HepG2 (cell line): Measurements from ENCODE around the gene CYP2J2. TPM values are rescaled to one million over a fixed set of nuclear protein-coding genes. Genes with fewer than 3 reads are reported as not detected.

Experiments used
- ATAC-seq: fragments of 200-7000 bp; cut with Tn5 transposase; 3 replicates; pipeline ENCODE4 v1.9.1; 2020; ENCODE audit warnings: mild to moderate bottlenecking, moderate library complexity
- BruUV-seq: library from RNA; stranded (reverse); fragments of 400-500 nt; replicated peaks from 2 replicates; lab custom pipeline; 2021; lab: Mats Ljungman, UMichigan
- CTCF ChIA-PET: fragments of 300-600 bp; formaldehyde crosslinking; extraction: SDS; loops from one replicate; lab custom pipeline; 2021; ENCODE audit warnings: low total read pairs, inconsistent platforms, low intra/inter-chr PET ratio; lab: Yijun Ruan, JAX
- POLR2A ChIA-PET: fragments of 350-600 bp; sonication (Branson Sonifier 250); formaldehyde crosslinking; loops from one replicate; lab custom pipeline; 2020; ENCODE audit warnings: antibody characterized with exemption, inconsistent platforms; lab: Yijun Ruan, JAX
- DNase-seq: peaks from one replicate; pipeline ENCODE4 v3.0.0-alpha.2; 2015; ENCODE audit warnings: low spot score
- FAIRE-seq: peaks from 3 replicates; lab custom pipeline; 2011; peaks lifted over from hg19 to GRCh38; lab: Jason Lieb, UNC
- H2AFZ ChIP-seq: one replicate; pipeline ENCODE4 v1.6.1; 2011; ENCODE audit warnings: low read length, inconsistent platforms
- H3K27ac ChIP-seq: fragments of 300-600 bp; 3 replicates; pipeline ENCODE4 v1.8.0; 2011; ENCODE audit warnings: mixed run types, mild to moderate bottlenecking, mixed read lengths, low read length, inconsistent platforms; ENCODE audit not compliant: insufficient read depth; ENCODE audit errors: extremely low read length
- H3K27me3 ChIP-seq, 2 experiments: fragments of 200-600 bp in 1 of 2; 2 replicates in 1 of 2; 3 replicates in 1 of 2; pipeline versions ENCODE4 v1.6.0 to v1.8.0; 2011; ENCODE audit warnings: low read length in 2 of 2, mild to moderate bottlenecking in 2 of 2, moderate library complexity in 2 of 2, inconsistent platforms in 1 of 2; ENCODE audit not compliant: insufficient read depth in 2 of 2, control insufficient read depth in 1 of 2
- H3K36me3 ChIP-seq, 2 experiments: fragments of 200-600 bp in 1 of 2; replicated peaks in 1 of 2; 2 replicates in 1 of 2; 3 replicates in 1 of 2; pipeline versions ENCODE4 v1.5.1 to v1.8.0; 2011; ENCODE audit warnings: low read length in 2 of 2, inconsistent platforms in 1 of 2; ENCODE audit not compliant: insufficient read depth in 2 of 2, control insufficient read depth in 1 of 2
- H3K4me1 ChIP-seq: 2 replicates; pipeline ENCODE4 v1.5.1; 2012; ENCODE audit warnings: low read length, inconsistent platforms; ENCODE audit not compliant: insufficient read depth
- H3K4me2 ChIP-seq: 2 replicates; pipeline ENCODE4 v1.6.0; 2011; ENCODE audit warnings: low read depth, low read length, inconsistent platforms
- H3K4me3 ChIP-seq, 3 experiments: fragments of 200-600 bp in 1 of 3; sonication (generic), shearing (Covaris generic) in 1 of 3; replicated peaks in 1 of 3; 2 replicates each; pipeline ENCODE4 v1.5.1; 2011 to 2016; ENCODE audit warnings: low read length in 3 of 3, inconsistent platforms in 2 of 3, low read depth in 2 of 3, mild to moderate bottlenecking in 2 of 3, control low read depth in 1 of 3, mixed read lengths in 1 of 3; ENCODE audit not compliant: insufficient read depth in 1 of 3
- H3K79me2 ChIP-seq: one replicate; pipeline ENCODE4 v1.6.1; 2011; ENCODE audit warnings: low read length, inconsistent platforms; ENCODE audit not compliant: insufficient read depth
- H3K9ac ChIP-seq: 2 replicates; pipeline ENCODE4 v1.6.0; 2011; ENCODE audit warnings: mild to moderate bottlenecking, low read depth, low read length, inconsistent platforms; ENCODE audit not compliant: insufficient read depth
- H3K9me3 ChIP-seq: 2 replicates; pipeline ENCODE4 v1.5.1; 2012; ENCODE audit warnings: mild to moderate bottlenecking, low read length
- H4K20me1 ChIP-seq: 2 replicates; pipeline ENCODE4 v1.6.0; 2011; ENCODE audit warnings: inconsistent platforms, mild to moderate bottlenecking, low read length, moderate library complexity; ENCODE audit not compliant: insufficient read depth
- ATF7 ChIP-seq, 2 experiments: fragments of 450-650 bp in 1 of 2; sonication (generic) in 1 of 2; formaldehyde crosslinking in 1 of 2; IDR thresholded peaks; 2 replicates each; pipeline versions ENCODE4 v1.4.0 to v1.6.1; 2016 to 2020; ENCODE audit warnings: antibody characterized with exemption in 1 of 2, mild to moderate bottlenecking in 1 of 2, missing genetic modification reagents in 1 of 2
- CHD2 ChIP-seq: IDR thresholded peaks from 2 replicates; pipeline ENCODE4 v1.6.1; 2011; ENCODE audit warnings: low read depth, low read length, improper control_type of control experiment
- HOXA9 ChIP-seq: sonication (generic); formaldehyde crosslinking; IDR thresholded peaks from 2 replicates; pipeline ENCODE4 v1.8.1; 2022; ENCODE audit warnings: missing genetic modification reagents, mild to moderate bottlenecking, moderate library complexity, borderline replicate concordance
- MIER2 ChIP-seq: IDR thresholded peaks from 2 replicates; pipeline ENCODE4 v1.6.1; 2016; ENCODE audit warnings: missing biosample characterization, missing genetic modification reagents
- SCMH1 ChIP-seq: sonication (generic); formaldehyde crosslinking; IDR thresholded peaks from 2 replicates; pipeline ENCODE4 v1.9.0; 2021; ENCODE audit warnings: missing genetic modification reagents, mild to moderate bottlenecking, borderline replicate concordance
- TOE1 ChIP-seq: sonication (generic); formaldehyde crosslinking; IDR thresholded peaks from 2 replicates; pipeline ENCODE4 v1.4.0; 2020; ENCODE audit warnings: mild to moderate bottlenecking, missing genetic modification reagents
- ZNF331 ChIP-seq: sonication (generic); formaldehyde crosslinking; IDR thresholded peaks from 2 replicates; pipeline ENCODE4 v1.4.0; 2020; ENCODE audit warnings: missing genetic modification reagents
- ZNF354B ChIP-seq: sonication (generic); formaldehyde crosslinking; IDR thresholded peaks from 2 replicates; pipeline ENCODE4 v1.8.0; 2022; ENCODE audit warnings: mild to moderate bottlenecking, missing genetic modification reagents
- WGBS: methylation state at CpG from one replicate; pipeline ENCODE4 v1.1.6; 2017; ENCODE audit warnings: low lambda C conversion rate; 5-methylcytosine and 5-hydroxymethylcytosine counted together
- in situ Hi-C: cut with HindIII; loops from 2 replicates; pipeline ENCODE4 v1.10.0; 2017; ENCODE audit warnings: low pct_unique_long_range_greater_than_20kb; ENCODE audit not compliant: extremely low pct_ligation_motif_present
- intact Hi-C: fragments of 100-400 bp; cut with micrococcal nuclease; formaldehyde crosslinking; loops from one replicate; pipeline ENCODE4 v1.10.0; 2022; ENCODE audit not compliant: unreplicated experiment
- polyA plus RNA-seq, 8 experiments: library from polyadenylated mRNA; depleted of rRNA in 3 of 8; stranded (reverse) in 7 of 8; unstranded in 1 of 8; fragments of >200 nt; fragmentation: Illumina TruSeq in 4 of 8; extraction: Trizol in 4 of 8; gene quantifications; 2 replicates each; pipeline versions ENCODE4 v1.2.1 to v1.2.3, GENCODE V29; 2011 to 2016; ENCODE audit warnings: low read depth in 4 of 8, missing spikeins in 1 of 8, mixed read lengths in 1 of 8; ENCODE audit not compliant: insufficient read depth in 1 of 8
- total RNA-seq, 5 experiments: library from RNA; depleted of rRNA; stranded (reverse); fragments of >200 nt; fragmentation: Illumina TruSeq; extraction: Trizol; gene quantifications; 2 replicates each; pipeline ENCODE4 v1.2.3, GENCODE V29; 2016; ENCODE audit warnings: low read depth in 1 of 5
- TF ChIP-seq, protein P1 (sequence below): sonication (generic); formaldehyde crosslinking; IDR thresholded peaks from 2 replicates; pipeline ENCODE4 v1.5.1; 2020; ENCODE audit warnings: mild to moderate bottlenecking, moderate library complexity, missing genetic modification reagents
- TF ChIP-seq, protein P2 (sequence below): sonication (generic); formaldehyde crosslinking; IDR thresholded peaks from 2 replicates; pipeline ENCODE4 v1.4.0; 2020; ENCODE audit warnings: missing genetic modification reagents, borderline replicate concordance

The CYP2J2 gene
- total and polyA plus RNA-seq, 2 of the 13 experiments (the other 11 are each of a cell fraction or from before 2014, with no cell fraction given) = 2.1 to 5.9 TPM

DNA sequence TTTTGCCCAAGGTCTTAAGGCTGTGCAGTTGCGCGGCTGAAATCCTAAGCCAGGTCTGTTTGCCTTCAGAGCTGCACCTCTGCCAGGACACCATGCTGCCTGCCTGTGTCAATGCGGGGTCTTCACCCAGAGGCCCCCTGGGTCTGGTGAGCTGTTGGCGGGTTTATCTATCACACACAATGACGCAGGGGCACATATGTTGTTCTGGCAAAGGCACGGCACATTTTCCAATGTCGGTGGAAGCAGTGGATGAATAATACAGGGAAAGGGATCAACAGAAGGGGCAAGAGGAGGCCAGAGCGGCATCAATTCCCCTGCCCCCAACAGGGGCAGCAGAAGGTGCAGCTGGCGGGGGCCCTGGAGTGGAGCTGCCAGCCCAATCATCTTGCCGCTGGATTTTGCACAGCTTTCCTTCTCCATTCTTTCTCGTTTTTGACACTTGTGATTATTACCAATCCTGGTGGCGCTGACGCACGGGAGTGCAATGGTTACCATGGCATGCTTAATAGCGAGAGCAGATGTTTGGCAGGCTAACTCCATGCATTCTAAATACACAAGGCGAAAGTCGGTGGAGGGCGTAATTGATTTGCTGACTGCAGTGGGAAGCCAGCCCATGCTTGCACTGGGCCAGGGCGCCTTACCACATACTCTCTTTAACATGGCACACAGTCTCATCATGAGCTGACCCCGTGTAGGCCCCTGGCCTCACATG, 45.8 kb upstream of the CYP2J2 start:
- Histone ChIP-seq H3K4me1 (no peaks in the 10 kb centered on the region), H3K4me2 (no peak overlapping the region), H2AFZ (no peak overlapping the region), H3K79me2 (no peaks in the 10 kb centered on the region), H4K20me1 (no peaks in the 10 kb centered on the region), H3K27ac (no peak overlapping the region), H3K9me3 (no peaks in the 10 kb centered on the region), H3K9ac (no peak overlapping the region), H3K36me3 (no peaks in the 10 kb centered on the region), H3K27me3 (peaks cover 0 to 31% of the 10 kb centered on the region in 2 experiments; a peak in 2 of 5 replicates), H3K4me3 (no peak overlapping the region)
- in situ Hi-C loops (no loop called here), intact Hi-C loops (loop anchor here (10.0 kb wide), 3 partner anchors 152 to 792 kb away; no protein-coding TSS in a partner anchor)
- DNase-seq (no peak), FAIRE-seq (no peak), ATAC-seq (no peak)
- POLR2A ChIA-PET = no interaction called here
- TF ChIP-seq ZNF331 (CRISPR knock-in tag) = no peak
- no peak for TF ChIP-seq ZNF354B
- TF ChIP-seq, protein P1, sequence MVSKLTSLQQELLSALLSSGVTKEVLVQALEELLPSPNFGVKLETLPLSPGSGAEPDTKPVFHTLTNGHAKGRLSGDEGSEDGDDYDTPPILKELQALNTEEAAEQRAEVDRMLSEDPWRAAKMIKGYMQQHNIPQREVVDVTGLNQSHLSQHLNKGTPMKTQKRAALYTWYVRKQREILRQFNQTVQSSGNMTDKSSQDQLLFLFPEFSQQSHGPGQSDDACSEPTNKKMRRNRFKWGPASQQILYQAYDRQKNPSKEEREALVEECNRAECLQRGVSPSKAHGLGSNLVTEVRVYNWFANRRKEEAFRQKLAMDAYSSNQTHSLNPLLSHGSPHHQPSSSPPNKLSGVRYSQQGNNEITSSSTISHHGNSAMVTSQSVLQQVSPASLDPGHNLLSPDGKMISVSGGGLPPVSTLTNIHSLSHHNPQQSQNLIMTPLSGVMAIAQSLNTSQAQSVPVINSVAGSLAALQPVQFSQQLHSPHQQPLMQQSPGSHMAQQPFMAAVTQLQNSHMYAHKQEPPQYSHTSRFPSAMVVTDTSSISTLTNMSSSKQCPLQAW (CRISPR knock-in tag) = no peak
- no peak for TF ChIP-seq MIER2 (CRISPR knock-in tag)
- TF ChIP-seq, protein P2, sequence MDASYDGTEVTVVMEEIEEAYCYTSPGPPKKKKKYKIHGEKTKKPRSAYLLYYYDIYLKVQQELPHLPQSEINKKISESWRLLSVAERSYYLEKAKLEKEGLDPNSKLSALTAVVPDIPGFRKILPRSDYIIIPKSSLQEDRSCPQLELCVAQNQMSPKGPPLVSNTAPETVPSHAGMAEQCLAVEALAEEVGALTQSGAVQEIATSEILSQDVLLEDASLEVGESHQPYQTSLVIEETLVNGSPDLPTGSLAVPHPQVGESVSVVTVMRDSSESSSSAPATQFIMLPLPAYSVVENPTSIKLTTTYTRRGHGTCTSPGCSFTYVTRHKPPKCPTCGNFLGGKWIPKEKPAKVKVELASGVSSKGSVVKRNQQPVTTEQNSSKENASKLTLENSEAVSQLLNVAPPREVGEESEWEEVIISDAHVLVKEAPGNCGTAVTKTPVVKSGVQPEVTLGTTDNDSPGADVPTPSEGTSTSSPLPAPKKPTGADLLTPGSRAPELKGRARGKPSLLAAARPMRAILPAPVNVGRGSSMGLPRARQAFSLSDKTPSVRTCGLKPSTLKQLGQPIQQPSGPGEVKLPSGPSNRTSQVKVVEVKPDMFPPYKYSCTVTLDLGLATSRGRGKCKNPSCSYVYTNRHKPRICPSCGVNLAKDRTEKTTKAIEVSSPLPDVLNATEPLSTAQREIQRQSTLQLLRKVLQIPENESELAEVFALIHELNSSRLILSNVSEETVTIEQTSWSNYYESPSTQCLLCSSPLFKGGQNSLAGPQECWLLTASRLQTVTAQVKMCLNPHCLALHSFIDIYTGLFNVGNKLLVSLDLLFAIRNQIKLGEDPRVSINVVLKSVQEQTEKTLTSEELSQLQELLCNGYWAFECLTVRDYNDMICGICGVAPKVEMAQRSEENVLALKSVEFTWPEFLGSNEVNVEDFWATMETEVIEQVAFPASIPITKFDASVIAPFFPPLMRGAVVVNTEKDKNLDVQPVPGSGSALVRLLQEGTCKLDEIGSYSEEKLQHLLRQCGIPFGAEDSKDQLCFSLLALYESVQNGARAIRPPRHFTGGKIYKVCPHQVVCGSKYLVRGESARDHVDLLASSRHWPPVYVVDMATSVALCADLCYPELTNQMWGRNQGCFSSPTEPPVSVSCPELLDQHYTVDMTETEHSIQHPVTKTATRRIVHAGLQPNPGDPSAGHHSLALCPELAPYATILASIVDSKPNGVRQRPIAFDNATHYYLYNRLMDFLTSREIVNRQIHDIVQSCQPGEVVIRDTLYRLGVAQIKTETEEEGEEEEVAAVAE (CRISPR knock-in tag) = no peak
- no peak for TF ChIP-seq CHD2
- no peak for TF ChIP-seq SCMH1
- TF ChIP-seq HOXA9 = no peak
- no peak for TF ChIP-seq ATF7 (IDR thresholded peaks at IDR 0.05)
- TF ChIP-seq ATF7 (CRISPR knock-in tag; IDR thresholded peaks at IDR 0.05) = no peak
- TF ChIP-seq TOE1 = no peak
- 55% methylated on average over 20 of the region's 20 CpGs for WGBS
- BruUV-seq = no TSS peak
- CTCF ChIA-PET = no interaction called here
